SK-N-SH treated with all-trans-retinoic acid at 6 μM for 48 hours (cell line): ENCODE results near the gene ATF1.

Source experiments
- BACH2 ChIP-seq: fragments of 250-450 bp; sonication (Bioruptor Pico); IDR thresholded peaks from 2 replicates; pipeline ENCODE4 v1.9.0; 2021; ENCODE audit warnings: mild to moderate bottlenecking, borderline replicate concordance
- ESRRG ChIP-seq: fragments of 250-450 bp; sonication (Bioruptor Pico); IDR thresholded peaks from 2 replicates; pipeline ENCODE4 v1.6.1; 2021; ENCODE audit warnings: mild to moderate bottlenecking
- PATZ1 ChIP-seq: fragments of 250-450 bp; sonication (Bioruptor Pico); IDR thresholded peaks from 2 replicates; pipeline ENCODE4 v1.8.0; 2020; ENCODE audit warnings: mild to moderate bottlenecking, moderate library complexity, borderline replicate concordance
- RARB ChIP-seq: fragments of 250-450 bp; sonication (Bioruptor Pico); IDR thresholded peaks from 2 replicates; pipeline ENCODE4 v1.8.0; 2021; ENCODE audit warnings: mild to moderate bottlenecking, moderate library complexity

DNA sequence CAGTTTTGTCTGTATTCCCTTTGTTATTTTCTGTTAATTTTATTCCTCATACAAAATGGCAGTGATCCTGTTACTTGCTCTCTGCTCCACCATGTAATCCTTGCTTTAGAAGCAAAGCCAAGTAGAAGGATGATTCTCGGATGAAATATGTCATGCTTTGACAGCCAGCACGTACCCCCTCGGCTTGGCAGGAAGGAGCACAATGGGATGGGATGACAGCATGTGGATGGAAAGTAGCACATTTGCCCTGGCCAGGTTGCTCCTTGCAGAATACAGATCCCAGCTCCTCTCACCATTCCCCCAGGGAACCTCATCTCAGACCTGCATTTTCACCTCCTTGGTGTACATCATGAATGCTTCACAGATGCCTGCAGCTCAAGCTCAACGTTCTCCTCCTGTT is 35.1 kb upstream of the ATF1 start:
- no peak for TF ChIP-seq ESRRG (CRISPR knock-in tag)
- TF ChIP-seq PATZ1 (CRISPR knock-in tag) = no peak
- no peak for TF ChIP-seq RARB (CRISPR knock-in tag)
- no peak for TF ChIP-seq BACH2 (CRISPR knock-in tag)
